HL-60 (cell line): ENCODE measurements around the gene EML2.
"Not testable (repeated sequence)": the region's sequence is repeated elsewhere in the genome, so short reads cannot be mapped to it uniquely, and the experiment has no call there.

Experiments used
- DNase-seq, 2 experiments: peaks; one replicate each; pipeline ENCODE4 v3.0.0-alpha.2; 2010 to 2020; ENCODE audit warnings: low read depth in 1 of 2, low spot score in 1 of 2
- H3K27ac ChIP-seq: fragments of 250-450 bp; sonication (Bioruptor Pico); replicated peaks from 2 replicates; pipeline ENCODE4 v1.5.1; 2020; ENCODE audit warnings: mild to moderate bottlenecking, moderate library complexity
- H3K27me3 ChIP-seq: fragments of 250-450 bp; sonication (Bioruptor Pico); 2 replicates; pipeline ENCODE4 v1.5.1; 2021; ENCODE audit warnings: mild to moderate bottlenecking, moderate library complexity; ENCODE audit not compliant: insufficient read depth, poor library complexity, severe bottlenecking
- H3K4me3 ChIP-seq: replicated peaks from 2 replicates; pipeline ENCODE4 v1.5.1; 2011; ENCODE audit warnings: mild to moderate bottlenecking, control low read depth, low read length; ENCODE audit not compliant: insufficient read depth
- CTCF ChIP-seq: IDR thresholded peaks from one replicate; pipeline ENCODE4 v1.5.1; 2011; ENCODE audit warnings: low read length, control low read depth, inconsistent platforms; ENCODE audit not compliant: insufficient read depth
- GABPA ChIP-seq: IDR thresholded peaks from 2 replicates; pipeline ENCODE4 v1.6.1; 2012; ENCODE audit warnings: low read depth
- POLR2AphosphoS5 ChIP-seq: IDR thresholded peaks from 2 replicates; pipeline ENCODE4 v1.6.1; 2012; ENCODE audit warnings: low read depth
- REST ChIP-seq: IDR thresholded peaks from 2 replicates; pipeline ENCODE4 v1.6.1; 2012; ENCODE audit warnings: low read depth; ENCODE audit not compliant: insufficient replicate concordance
- SPI1 ChIP-seq: IDR thresholded peaks from 2 replicates; pipeline ENCODE4 v1.6.1; 2012; ENCODE audit warnings: low read depth, mild to moderate bottlenecking, borderline replicate concordance

The EML2 gene

GRCh38 chr19:45632468-45633196 is 6.6 kb downstream of the EML2 start:
- no peak overlapping the region for H3K4me3 ChIP-seq
- no peak overlapping the region for H3K27ac ChIP-seq
- no peaks in the 10 kb centered on the region for H3K27me3 ChIP-seq
- TF ChIP-seq CTCF: no peak
- no peak for TF ChIP-seq REST
- TF ChIP-seq POLR2AphosphoS5: no peak
- TF ChIP-seq SPI1: no peak
- TF ChIP-seq GABPA: no peak
- DNase-seq: no peak

GRCh38 chr19:45630463-45630862 is 8.7 kb downstream of the EML2 start:
- Histone ChIP-seq H3K27ac (no peak overlapping the region), H3K27me3 (no peaks in the 10 kb centered on the region), H3K4me3 (no peak overlapping the region)
- no peak for TF ChIP-seq REST
- no peak for TF ChIP-seq SPI1
- TF ChIP-seq POLR2AphosphoS5: no peak
- no peak for TF ChIP-seq GABPA
- TF ChIP-seq CTCF: no peak
- no peak for DNase-seq

- no peak for TF ChIP-seq GABPA
- no peak for TF ChIP-seq POLR2AphosphoS5
- TF ChIP-seq CTCF: no peak
- no peak for TF ChIP-seq REST
- TF ChIP-seq SPI1: no peak
- H3K4me3 ChIP-seq: no peak overlapping the region
- H3K27ac ChIP-seq: no peak overlapping the region
- DNase-seq: no peak
- no peaks in the 10 kb centered on the region for H3K27me3 ChIP-seq
Observed at GRCh38 chr19:45629704-45630103, 9.5 kb downstream of the EML2 start.

GRCh38 chr19:45628219-45628618 is 11.0 kb downstream of the EML2 start:
- H3K4me3 ChIP-seq, H3K27me3 ChIP-seq, H3K27ac ChIP-seq, DNase-seq: not testable (repeated sequence)
